ENCODE measurements around the gene PPP1R18.

DNA sequence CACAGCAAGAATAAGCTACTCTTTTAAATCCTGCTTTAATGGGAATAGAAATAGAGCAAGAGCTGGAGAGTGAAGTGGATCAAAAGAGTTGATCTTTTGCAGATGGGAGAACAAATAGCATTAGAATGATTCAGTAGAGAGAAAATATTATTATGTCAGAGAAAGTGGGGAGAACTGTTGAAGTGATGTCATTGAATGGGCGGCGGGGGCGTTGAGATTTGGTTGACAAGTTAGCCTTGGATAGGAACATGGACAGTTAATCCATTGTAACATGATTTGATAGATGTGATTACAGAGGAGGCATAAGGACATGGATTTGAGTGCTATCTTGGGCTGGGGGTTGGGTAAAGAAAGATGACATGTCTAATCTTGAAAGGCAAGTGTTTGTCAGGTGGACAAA is 50.6 kb downstream of the PPP1R18 start:
- TF ChIP-seq YY1 (IDR thresholded peaks at IDR 0.05; ENCODE audit: extremely low read depth, insufficient replicate concordance, low read depth, low read length) (no peak), POLR2A (IDR thresholded peaks at IDR 0.05; ENCODE audit: borderline replicate concordance, extremely low read depth, insufficient read depth, insufficient read length) (no peak), FOSL1 (IDR thresholded peaks at IDR 0.05; ENCODE audit: low read depth) (no peak), EZH2 (IDR thresholded peaks at IDR 0.05) (no peak), POLR2AphosphoS5 (IDR thresholded peaks at IDR 0.05; ENCODE audit: low read depth, low read length) (no peak), SIN3A (IDR thresholded peaks at IDR 0.05; ENCODE audit: low read depth) (no peak), EZH2phosphoT487 (IDR thresholded peaks at IDR 0.05; ENCODE audit: borderline replicate concordance) (no peak), EGR1 (IDR thresholded peaks at IDR 0.05; ENCODE audit: low read depth) (no peak)
- TF ChIP-seq, protein P1, sequence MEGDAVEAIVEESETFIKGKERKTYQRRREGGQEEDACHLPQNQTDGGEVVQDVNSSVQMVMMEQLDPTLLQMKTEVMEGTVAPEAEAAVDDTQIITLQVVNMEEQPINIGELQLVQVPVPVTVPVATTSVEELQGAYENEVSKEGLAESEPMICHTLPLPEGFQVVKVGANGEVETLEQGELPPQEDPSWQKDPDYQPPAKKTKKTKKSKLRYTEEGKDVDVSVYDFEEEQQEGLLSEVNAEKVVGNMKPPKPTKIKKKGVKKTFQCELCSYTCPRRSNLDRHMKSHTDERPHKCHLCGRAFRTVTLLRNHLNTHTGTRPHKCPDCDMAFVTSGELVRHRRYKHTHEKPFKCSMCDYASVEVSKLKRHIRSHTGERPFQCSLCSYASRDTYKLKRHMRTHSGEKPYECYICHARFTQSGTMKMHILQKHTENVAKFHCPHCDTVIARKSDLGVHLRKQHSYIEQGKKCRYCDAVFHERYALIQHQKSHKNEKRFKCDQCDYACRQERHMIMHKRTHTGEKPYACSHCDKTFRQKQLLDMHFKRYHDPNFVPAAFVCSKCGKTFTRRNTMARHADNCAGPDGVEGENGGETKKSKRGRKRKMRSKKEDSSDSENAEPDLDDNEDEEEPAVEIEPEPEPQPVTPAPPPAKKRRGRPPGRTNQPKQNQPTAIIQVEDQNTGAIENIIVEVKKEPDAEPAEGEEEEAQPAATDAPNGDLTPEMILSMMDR (IDR thresholded peaks at IDR 0.05 in 2 of 3, conservative IDR thresholded peaks at IDR 0.05 in 1 of 3; ENCODE audit: borderline replicate concordance in 1 of 3, insufficient read depth in 1 of 3, low read depth in 2 of 3, low read length in 2 of 3) = no peak
- TF ChIP-seq, protein P2, sequence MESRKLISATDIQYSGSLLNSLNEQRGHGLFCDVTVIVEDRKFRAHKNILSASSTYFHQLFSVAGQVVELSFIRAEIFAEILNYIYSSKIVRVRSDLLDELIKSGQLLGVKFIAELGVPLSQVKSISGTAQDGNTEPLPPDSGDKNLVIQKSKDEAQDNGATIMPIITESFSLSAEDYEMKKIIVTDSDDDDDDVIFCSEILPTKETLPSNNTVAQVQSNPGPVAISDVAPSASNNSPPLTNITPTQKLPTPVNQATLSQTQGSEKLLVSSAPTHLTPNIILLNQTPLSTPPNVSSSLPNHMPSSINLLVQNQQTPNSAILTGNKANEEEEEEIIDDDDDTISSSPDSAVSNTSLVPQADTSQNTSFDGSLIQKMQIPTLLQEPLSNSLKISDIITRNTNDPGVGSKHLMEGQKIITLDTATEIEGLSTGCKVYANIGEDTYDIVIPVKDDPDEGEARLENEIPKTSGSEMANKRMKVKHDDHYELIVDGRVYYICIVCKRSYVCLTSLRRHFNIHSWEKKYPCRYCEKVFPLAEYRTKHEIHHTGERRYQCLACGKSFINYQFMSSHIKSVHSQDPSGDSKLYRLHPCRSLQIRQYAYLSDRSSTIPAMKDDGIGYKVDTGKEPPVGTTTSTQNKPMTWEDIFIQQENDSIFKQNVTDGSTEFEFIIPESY (IDR thresholded peaks at IDR 0.05; ENCODE audit: extremely low read depth, insufficient replicate concordance, low read length) = no peak

Data from HCT116 (cell line).